Measurements from ENCODE around the gene KLHL22.

DNA sequence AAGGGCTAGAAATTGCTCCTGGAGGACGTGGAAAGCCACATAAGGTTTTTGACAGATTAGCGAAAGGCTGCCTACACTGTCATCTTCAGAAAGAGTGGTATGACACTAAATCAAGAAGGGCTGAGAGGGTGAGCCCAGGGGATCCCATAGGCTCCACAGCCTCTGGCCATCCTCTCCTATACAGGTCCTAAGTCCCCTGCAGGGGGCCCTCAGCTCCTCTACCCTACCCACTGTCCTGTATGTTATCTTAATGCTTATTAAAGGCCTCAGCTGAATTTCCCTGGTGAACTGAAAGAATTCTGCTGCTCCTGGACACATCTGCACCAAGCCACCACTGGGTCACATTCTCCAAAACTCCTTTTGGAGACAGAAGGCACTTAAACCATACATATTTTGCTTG lies 7.9 kb downstream of the KLHL22 start:
- TF ChIP-seq POLR2AphosphoS5 (IDR thresholded peaks at IDR 0.05; ENCODE audit: borderline replicate concordance, low read depth, low read length) = no peak
- TF ChIP-seq EZH2 (IDR thresholded peaks at IDR 0.05) = no peak
- no peak for TF ChIP-seq FOXP2 (optimal IDR thresholded peaks at IDR 0.05; ENCODE audit: control extremely low read depth, extremely low read length, insufficient read depth)
